Stimulated activated CD4-positive, alpha-beta T cell treated with anti-CD3 and anti-CD28 coated beads, Interleukin-2, amount 100 ng/mL, for 24 hours (primary cell): ENCODE results near the gene PGBD5.
"Not testable (repeated sequence)": the region's sequence is repeated elsewhere in the genome, so short reads cannot be mapped to it uniquely, and the experiment has no call there.

ENCODE experiments used
- DNase-seq, 2 donors: peaks; one replicate each; pipeline ENCODE4 v3.0.0-alpha.2; 2020

PGBD5 gene

GRCh38 chr1:230424391-230425251 is 1.5 kb downstream of the PGBD5 start:
- peak in 1 of 2 donors; percentile 3 for DNase-seq

DNA sequence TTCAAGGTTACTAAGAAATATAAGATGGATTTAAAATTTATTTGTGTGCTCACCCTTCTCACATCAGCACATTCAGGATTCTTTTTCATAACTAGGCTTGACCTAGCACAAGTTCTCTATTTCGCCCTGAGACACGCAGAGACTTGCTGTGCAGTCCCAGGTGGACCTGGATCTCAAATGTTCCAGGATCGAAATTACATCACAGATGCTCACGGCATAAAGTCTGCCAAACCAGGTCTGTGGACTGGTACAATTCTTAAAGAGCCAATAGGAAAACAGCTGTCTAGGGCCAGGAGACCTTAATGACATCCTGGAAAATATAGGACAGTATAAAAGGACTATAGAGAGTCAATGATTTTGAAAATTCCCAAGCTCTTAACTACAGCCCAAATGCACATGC is 2.2 kb downstream of the PGBD5 start:
- no peak for DNase-seq

- no peak for DNase-seq
Observed at GRCh38 chr1:230423261-230423660, 2.9 kb downstream of the PGBD5 start.

DNA sequence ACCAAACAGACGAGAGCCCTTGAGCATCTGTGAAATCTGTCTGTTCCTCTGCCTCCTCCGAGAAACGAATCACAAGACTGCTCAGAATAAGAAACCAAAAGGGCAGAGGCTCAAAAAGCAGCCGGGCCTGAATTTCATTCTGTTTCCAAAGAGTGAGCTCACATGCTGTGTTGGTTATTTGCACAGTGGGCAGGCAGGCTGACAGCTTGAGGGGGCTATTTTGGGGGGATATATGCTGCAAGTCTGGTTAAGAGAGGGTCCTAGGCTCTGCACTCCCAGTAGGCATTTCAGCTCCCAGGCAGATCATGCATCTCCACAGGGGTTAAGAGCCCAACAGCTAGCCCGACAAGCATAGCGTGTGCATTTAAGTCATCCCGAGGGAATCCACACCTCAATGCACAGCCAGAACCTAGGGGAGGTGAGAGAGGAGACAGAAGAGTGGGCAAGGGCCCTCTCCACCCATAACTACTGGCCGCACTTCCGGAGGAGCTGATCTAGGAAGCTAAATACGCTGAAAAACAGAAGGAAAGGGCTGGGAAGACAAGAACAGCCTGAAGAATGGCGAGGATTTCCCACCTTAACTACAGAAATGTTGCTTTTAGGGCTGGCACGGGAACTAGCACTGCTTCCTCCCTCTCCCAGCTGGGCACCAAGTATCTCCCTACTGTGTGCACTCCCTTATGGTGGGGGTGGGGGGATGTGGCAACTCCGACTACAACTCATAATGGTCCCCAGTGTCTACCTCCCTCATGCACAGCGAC is 3.7 kb downstream of the PGBD5 start:
- no peak for DNase-seq

DNA sequence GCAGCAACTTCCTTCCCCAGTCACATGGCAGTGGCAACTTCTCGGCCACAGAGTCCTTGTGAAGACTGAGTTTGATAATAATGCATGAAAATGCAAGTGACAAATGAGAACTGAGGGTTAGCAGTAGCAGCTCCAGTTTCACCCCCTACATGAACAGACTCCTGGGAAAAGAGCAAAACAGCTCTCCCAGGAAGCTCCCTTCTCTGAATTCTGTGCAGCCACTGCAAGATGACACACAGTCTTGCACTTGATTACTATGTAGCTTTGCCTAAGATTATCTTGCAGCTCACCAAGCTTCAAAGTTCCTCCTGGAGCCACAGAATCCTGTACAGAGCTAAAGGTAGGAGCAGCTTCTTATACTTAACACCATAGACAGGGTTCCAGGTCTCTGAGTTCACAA is 4.7 kb downstream of the PGBD5 start:
- no peak for DNase-seq

- DNase-seq: not testable (repeated sequence)
Observed at GRCh38 chr1:230420372-230420771, 5.8 kb downstream of the PGBD5 start.

GRCh38 chr1:230416430-230416829 is 9.7 kb downstream of the PGBD5 start:
- DNase-seq: no peak

GRCh38 chr1:230415405-230416132 is 10.6 kb downstream of the PGBD5 start:
- no peak for DNase-seq

GRCh38 chr1:230414694-230415093 is 11.4 kb downstream of the PGBD5 start:
- DNase-seq: no peak

- no peak for DNase-seq
Observed at GRCh38 chr1:230414102-230414501, 12.0 kb downstream of the PGBD5 start.

- DNase-seq: no peak
Observed at GRCh38 chr1:230413061-230413460, 13.1 kb downstream of the PGBD5 start.

DNA sequence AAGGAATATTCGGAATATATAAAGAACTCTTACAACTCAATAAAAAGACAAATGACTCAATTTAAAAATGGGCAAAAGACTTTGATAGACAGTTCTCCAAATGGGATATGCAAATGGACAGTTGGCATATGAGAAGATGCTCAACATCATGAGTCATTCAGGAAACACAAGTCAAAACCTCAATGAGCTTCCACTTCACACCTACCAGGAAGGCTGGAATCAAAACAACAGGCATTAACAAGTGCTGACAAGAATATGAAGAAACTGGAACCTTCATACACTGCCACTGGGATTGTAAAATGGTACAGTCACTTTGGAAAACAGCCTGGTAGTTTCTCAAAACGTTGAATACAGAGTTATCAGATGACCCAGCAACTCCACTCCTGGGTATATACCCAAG is 17.2 kb downstream of the PGBD5 start:
- DNase-seq: no peak

- DNase-seq: no peak
Observed at GRCh38 chr1:230407351-230407750, 18.8 kb downstream of the PGBD5 start.

- DNase-seq: not testable (repeated sequence)
Observed at GRCh38 chr1:230406727-230407126, 19.4 kb downstream of the PGBD5 start.

- DNase-seq: no peak
Observed at GRCh38 chr1:230403442-230403841, 22.7 kb downstream of the PGBD5 start.

GRCh38 chr1:230401763-230402294 is 24.3 kb downstream of the PGBD5 start:
- DNase-seq: no peak

- no peak for DNase-seq
Observed at GRCh38 chr1:230401101-230401500, 25.0 kb downstream of the PGBD5 start.

DNA sequence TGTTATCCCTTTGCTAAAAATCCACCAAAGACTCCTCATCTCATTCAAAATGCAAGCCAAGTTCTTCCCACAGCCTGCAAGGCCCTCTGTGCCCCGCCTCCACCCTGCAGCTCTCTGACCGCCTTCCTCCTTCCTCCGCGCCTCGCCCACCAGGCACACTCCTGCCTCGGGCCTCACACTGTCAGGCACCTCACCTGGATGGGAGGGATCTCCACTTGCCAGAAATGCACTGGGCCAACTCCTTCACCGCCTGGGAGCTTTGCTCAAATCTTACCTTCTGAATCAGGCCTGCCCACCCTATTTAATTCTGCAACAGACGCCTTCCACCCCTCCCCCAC is 26.2 kb downstream of the PGBD5 start:
- DNase-seq: no peak

GRCh38 chr1:230399321-230400006 is 26.7 kb downstream of the PGBD5 start:
- no peak for DNase-seq

DNA sequence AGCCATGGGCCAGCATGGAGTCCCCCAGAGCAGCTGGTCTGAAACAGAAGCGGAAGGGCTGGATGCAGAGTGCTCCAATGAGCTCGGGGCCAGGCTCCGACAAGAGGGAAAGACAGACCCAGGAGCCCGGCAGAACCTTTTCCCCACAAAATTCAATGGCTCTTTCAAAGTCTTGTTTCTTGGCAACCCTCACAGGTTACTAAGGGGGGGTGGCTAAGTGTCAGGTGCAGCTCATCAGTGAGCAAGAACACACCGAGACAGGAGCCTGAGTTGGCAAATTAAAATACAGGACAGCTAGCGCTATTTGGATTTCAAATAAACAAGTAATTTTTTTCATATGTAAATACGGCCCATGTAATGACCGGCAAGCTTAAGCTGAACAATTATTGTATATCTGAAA is 27.3 kb downstream of the PGBD5 start:
- no peak for DNase-seq

- no peak for DNase-seq
Observed at GRCh38 chr1:230396966-230397365, 29.2 kb downstream of the PGBD5 start.

- DNase-seq: no peak
Observed at GRCh38 chr1:230395932-230396331, 30.2 kb downstream of the PGBD5 start.

- no peak for DNase-seq
Observed at GRCh38 chr1:230394741-230395140, 31.4 kb downstream of the PGBD5 start.
